ENCODE measurements around the gene TVP23A. TPM values are rescaled to one million over a fixed set of nuclear protein-coding genes. Genes with fewer than 3 reads are reported as not detected.

The TVP23A gene
- total and polyA plus RNA-seq, 8 donors, result 0.15 to 4.4 (median 0.34) TPM; not detected in 4

DNA sequence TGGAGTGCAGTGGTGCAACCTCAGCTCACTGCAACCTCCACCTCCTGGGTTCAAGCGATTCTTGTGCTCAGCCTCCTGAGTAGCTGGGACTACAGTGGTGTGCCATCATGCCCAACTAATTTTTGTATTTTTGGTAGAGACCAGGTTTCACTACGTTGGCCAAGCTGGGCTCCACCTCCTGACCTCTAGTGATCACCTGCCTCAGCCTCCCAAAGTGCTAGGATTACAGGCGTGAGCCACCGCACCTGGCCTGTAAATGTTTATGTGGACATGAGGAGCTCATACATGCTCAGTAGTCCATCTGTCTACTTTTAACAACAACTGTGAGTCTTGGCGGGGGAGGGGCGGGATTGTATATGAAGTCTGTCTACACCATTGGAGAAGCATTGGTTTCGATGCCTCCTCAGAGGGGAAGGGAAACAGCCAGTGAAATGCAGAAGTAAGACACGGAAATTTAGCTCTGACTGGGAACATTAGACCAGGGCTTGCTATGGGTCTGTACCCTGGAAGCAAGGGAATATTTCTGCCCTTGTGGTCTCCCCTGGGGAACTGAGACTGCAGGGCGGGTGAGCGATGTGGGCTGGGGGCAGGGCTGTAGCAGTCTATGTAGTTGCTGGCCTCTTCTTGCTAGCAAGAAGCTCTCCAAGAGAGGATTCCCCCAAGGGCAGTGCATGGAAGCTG, 65.6 kb downstream of the TVP23A start:
- intact Hi-C loops (cut with DNase I; ENCODE audit: low total_unique reads), result no loop called here
- no peaks in the 10 kb centered on the region for H3K9me3 ChIP-seq
- TF ChIP-seq POLR2AphosphoS5 (IDR thresholded peaks at IDR 0.05), result no peak
- no peak for TF ChIP-seq EP300 (IDR thresholded peaks at IDR 0.05)
- no peak for TF ChIP-seq POLR2A (IDR thresholded peaks at IDR 0.05)
- TF ChIP-seq, protein P1, sequence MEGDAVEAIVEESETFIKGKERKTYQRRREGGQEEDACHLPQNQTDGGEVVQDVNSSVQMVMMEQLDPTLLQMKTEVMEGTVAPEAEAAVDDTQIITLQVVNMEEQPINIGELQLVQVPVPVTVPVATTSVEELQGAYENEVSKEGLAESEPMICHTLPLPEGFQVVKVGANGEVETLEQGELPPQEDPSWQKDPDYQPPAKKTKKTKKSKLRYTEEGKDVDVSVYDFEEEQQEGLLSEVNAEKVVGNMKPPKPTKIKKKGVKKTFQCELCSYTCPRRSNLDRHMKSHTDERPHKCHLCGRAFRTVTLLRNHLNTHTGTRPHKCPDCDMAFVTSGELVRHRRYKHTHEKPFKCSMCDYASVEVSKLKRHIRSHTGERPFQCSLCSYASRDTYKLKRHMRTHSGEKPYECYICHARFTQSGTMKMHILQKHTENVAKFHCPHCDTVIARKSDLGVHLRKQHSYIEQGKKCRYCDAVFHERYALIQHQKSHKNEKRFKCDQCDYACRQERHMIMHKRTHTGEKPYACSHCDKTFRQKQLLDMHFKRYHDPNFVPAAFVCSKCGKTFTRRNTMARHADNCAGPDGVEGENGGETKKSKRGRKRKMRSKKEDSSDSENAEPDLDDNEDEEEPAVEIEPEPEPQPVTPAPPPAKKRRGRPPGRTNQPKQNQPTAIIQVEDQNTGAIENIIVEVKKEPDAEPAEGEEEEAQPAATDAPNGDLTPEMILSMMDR (IDR thresholded peaks at IDR 0.05), result no peak
- peaks cover 51 to 100% (median 99%) of the 10 kb centered on the region in 4 donors for H3K36me3 ChIP-seq
- WGBS, 5 donors, result 91 to 92% (median 91%) methylated on average over 10 of the region's 10 CpGs
- peaks cover 0 to 6% (median 0%) of the 10 kb centered on the region in 4 donors for H3K4me1 ChIP-seq
- H3K27me3 ChIP-seq, result no peaks in the 10 kb centered on the region
- no peak overlapping the region for H3K4me3 ChIP-seq
- H3K27ac ChIP-seq, result peak overlapping the region in 1 of 5 donors; percentile 26
- peak; percentile 31 to 45 for DNase-seq

DNA sequence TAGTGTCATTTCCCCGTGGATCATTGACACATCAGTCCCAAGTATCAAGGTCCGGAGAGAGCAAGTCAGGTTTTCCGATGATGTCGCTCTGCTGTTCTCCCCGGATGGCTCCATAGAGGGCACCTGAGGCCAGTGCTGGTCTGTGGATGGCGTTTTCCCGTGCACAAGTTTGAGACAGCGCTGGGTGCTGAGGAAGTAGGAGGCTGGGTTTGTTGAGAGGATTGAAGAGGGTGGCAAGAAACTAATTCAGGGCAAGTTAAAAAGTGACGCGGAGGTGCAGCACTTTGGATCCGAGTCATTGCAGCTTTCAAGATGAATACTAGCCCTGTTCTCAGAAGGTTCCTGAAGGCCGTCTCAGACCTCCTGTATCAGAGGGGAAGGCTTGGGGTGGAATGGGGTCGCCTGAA, 67.3 kb downstream of the TVP23A start:
- intact Hi-C loops (cut with DNase I; ENCODE audit: low total_unique reads), result no loop called here
- Histone ChIP-seq H3K27me3 (no peaks in the 10 kb centered on the region), H3K4me3 (no peak overlapping the region), H3K4me1 (peaks cover 0 to 8% (median 1%) of the 10 kb centered on the region in 4 donors), H3K9me3 (no peaks in the 10 kb centered on the region), H3K36me3 (peaks cover 45 to 99% (median 96%) of the 10 kb centered on the region in 4 donors), H3K27ac (no peak overlapping the region)
- no peak for DNase-seq
- TF ChIP-seq POLR2A (IDR thresholded peaks at IDR 0.05) (no peak), EP300 (IDR thresholded peaks at IDR 0.05) (no peak), POLR2AphosphoS5 (IDR thresholded peaks at IDR 0.05) (no peak)
- TF ChIP-seq, protein P1 (IDR thresholded peaks at IDR 0.05), result no peak
- WGBS, 5 donors, result 71 to 88% (median 80%) methylated on average over 13 of the region's 13 CpGs

DNA sequence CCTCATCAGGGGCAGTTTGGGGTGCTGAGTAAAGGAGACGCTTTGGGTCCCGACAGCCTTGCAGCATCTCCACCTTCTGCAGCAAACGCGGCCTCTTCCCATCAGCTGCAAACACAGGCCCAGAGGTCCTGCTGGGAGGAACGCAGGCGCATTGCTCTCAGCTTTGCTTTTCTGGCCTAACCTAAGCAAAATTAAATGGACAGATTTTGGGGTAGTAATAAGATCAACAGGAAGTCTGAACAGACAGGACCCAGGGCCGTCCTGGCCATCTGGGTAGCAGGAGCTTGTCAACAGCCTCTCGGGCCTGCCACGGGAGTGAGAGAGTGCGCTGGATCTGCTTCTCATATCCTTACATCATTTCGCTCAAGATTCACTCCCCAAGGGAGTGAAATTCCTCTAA, 67.8 kb downstream of the TVP23A start:
- peaks cover 42 to 94% (median 91%) of the 10 kb centered on the region in 4 donors for H3K36me3 ChIP-seq

DNA sequence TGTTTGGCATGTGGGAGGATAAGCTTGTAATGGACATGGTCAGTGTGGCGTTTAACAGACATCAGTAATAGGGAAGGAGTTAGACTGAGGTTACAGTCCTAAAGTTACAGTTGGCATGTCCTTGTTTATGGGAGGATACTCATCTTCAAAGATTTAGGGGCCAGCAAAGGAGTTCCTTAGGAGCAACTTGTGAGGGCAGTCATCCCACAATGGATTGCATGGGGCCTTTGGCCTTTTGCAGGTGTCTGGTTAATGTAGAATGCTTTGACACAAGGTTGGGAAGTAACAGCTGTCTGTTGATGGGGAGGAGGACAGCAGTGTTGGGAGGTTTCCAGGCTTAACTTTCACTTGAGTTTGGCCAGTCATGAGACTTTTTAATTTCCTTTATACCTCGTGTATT, 72.8 kb downstream of the TVP23A start:
- Histone ChIP-seq H3K4me3 (no peak overlapping the region), H3K9me3 (no peaks in the 10 kb centered on the region), H3K27me3 (no peaks in the 10 kb centered on the region), H3K4me1 (peaks cover 11 to 43% (median 25%) of the 10 kb centered on the region in 4 donors), H3K27ac (peak overlapping the region in 1 of 5 donors; percentile 14), H3K36me3 (peaks cover 29 to 46% (median 42%) of the 10 kb centered on the region in 4 donors)
- TF ChIP-seq EP300 (IDR thresholded peaks at IDR 0.05), result no peak
- no peak for TF ChIP-seq POLR2A (IDR thresholded peaks at IDR 0.05)
- TF ChIP-seq POLR2AphosphoS5 (IDR thresholded peaks at IDR 0.05), result no peak
- TF ChIP-seq, protein P1 (IDR thresholded peaks at IDR 0.05), result no peak
- no peak for DNase-seq
- intact Hi-C loops (cut with DNase I; ENCODE audit: low total_unique reads), result no loop called here
- 58 to 75% (median 60%) methylated on average over 2 of the region's 2 CpGs for WGBS, 5 donors

More for the DNA sequence above, 67.8 kb downstream of the TVP23A start:
- H3K27ac ChIP-seq, result no peak overlapping the region
- TF ChIP-seq POLR2AphosphoS5 (IDR thresholded peaks at IDR 0.05) (no peak), EP300 (IDR thresholded peaks at IDR 0.05) (no peak), POLR2A (IDR thresholded peaks at IDR 0.05) (no peak)
- TF ChIP-seq, protein P1 (IDR thresholded peaks at IDR 0.05), result no peak
- no peak overlapping the region for H3K4me3 ChIP-seq
- no peaks in the 10 kb centered on the region for H3K27me3 ChIP-seq
- 84 to 90% (median 89%) methylated on average over 11 of the region's 11 CpGs for WGBS, 5 donors
- intact Hi-C loops (cut with DNase I; ENCODE audit: low total_unique reads), result no loop called here
- no peaks in the 10 kb centered on the region for H3K9me3 ChIP-seq
- H3K4me1 ChIP-seq, result peaks cover 0 to 13% (median 4%) of the 10 kb centered on the region in 4 donors
- no peak for DNase-seq

Measured in stomach (tissue), 9 donors.